Measurements from ENCODE around the gene ZNF221. TPM values are rescaled to one million over a fixed set of nuclear protein-coding genes. Genes with fewer than 3 reads are reported as not detected.

Gene ZNF221
- total and polyA plus RNA-seq, 9 of the 15 experiments (the other 6 are each of a cell fraction or from before 2014, with no cell fraction given) = 0.32 to 1.4 (median 0.45) TPM

GRCh38 chr19:43908659-43909058 is 42.4 kb upstream of the ZNF221 start:
- BruUV-seq (replicated peaks) = no TSS peak
- H3K79me2 ChIP-seq (ENCODE audit: control insufficient read depth, insufficient read depth, low read length) = no peaks in the 10 kb centered on the region
- 0% methylated on average over 1 of the region's 1 CpG for WGBS (ENCODE audit: insufficient coverage, low coverage, missing lambda C conversion rate)
- TF ChIP-seq RBM34 (IDR thresholded peaks at IDR 0.05; ENCODE audit: borderline replicate concordance, insufficient read depth, low read length) = no peak
- TF ChIP-seq EP300 (IDR thresholded peaks at IDR 0.05; ENCODE audit: low read length) = no peak
- no peak for TF ChIP-seq CEBPB (tag; IDR thresholded peaks at IDR 0.05)
- no peak for TF ChIP-seq HLTF (IDR thresholded peaks at IDR 0.05)
- no peak for TF ChIP-seq ZNF398 (CRISPR knock-in tag; IDR thresholded peaks at IDR 0.05)
- no peak for TF ChIP-seq ZNF280A (IDR thresholded peaks at IDR 0.05; ENCODE audit: low read depth, partially characterized antibody)
- no peak for TF ChIP-seq ZBTB9 (CRISPR knock-in tag; IDR thresholded peaks at IDR 0.05)
- TF ChIP-seq BRD9 (IDR thresholded peaks at IDR 0.05; ENCODE audit: low read depth, partially characterized antibody) = no peak
- TF ChIP-seq LEF1 (IDR thresholded peaks at IDR 0.05) = no peak
- TF ChIP-seq EP400 (IDR thresholded peaks at IDR 0.05) = no peak
- TF ChIP-seq VEZF1 (CRISPR knock-in tag; IDR thresholded peaks at IDR 0.05) = no peak

More at GRCh38 chr19:43908659-43909058, 42.4 kb upstream of the ZNF221 start:
- CTCF ChIA-PET (ENCODE audit: low intra/inter-chr PET ratio) = no interaction called here
- DNase-seq (ENCODE audit: extremely low read depth in 1 of 4, low spot score in 3 of 4) = no peak
- ATAC-seq = no peak
- H3K27ac ChIP-seq (ENCODE audit: extremely low read depth, low read depth, low read length) = no peak overlapping the region
- peaks cover 9% of the 10 kb centered on the region for H3K9me3 ChIP-seq (replicated peaks; ENCODE audit: control insufficient read depth, insufficient read depth, low read depth, low read length)
- no peaks in the 10 kb centered on the region for H3K9me1 ChIP-seq (ENCODE audit: control insufficient read depth, insufficient read depth, low read length)
- H3K4me1 ChIP-seq (replicated peaks in 1 of 2; ENCODE audit: control insufficient read depth in 2 of 2, insufficient read depth in 2 of 2, low read length in 2 of 2) = no peaks in the 10 kb centered on the region
- POLR2A ChIA-PET = interaction anchor here (0.9 kb wide), 1 partner anchor 10 kb away, joined by 3 read pairs; no protein-coding TSS in a partner anchor
- no peaks in the 10 kb centered on the region for H4K20me1 ChIP-seq (replicated peaks; ENCODE audit: control insufficient read depth, insufficient read depth, low read length)
- no peak overlapping the region for H2AFZ ChIP-seq (ENCODE audit: low read depth, low read length)
- no peak overlapping the region for H3K4me2 ChIP-seq (ENCODE audit: insufficient read depth, low read length)
- H3K36me3 ChIP-seq (ENCODE audit: control insufficient read depth, insufficient read depth, low read length) = peaks cover under 1% of the 10 kb centered on the region; the same call in 1 of the 3 replicates
- in situ Hi-C loops (cut with MboI) (no loop called here), intact Hi-C loops (cut with micrococcal nuclease) (no loop called here)
- no peak overlapping the region for H3K4me3 ChIP-seq
- H3K27me3 ChIP-seq (ENCODE audit: control insufficient read depth in 2 of 2, insufficient read depth in 2 of 2, low read length in 2 of 2) = no peaks in the 10 kb centered on the region
- no peak for FAIRE-seq
- no peak overlapping the region for H3K9ac ChIP-seq (ENCODE audit: insufficient read depth in 1 of 2, low read depth in 2 of 2, low read length in 2 of 2)
